Right atrium auricular region (tissue), 2 donors: ENCODE measurements around the gene CYB561D2. TPM values are rescaled to one million over a fixed set of nuclear protein-coding genes. Genes with fewer than 3 reads are reported as not detected.

Experiments used
- DNase-seq: peaks from one replicate; pipeline ENCODE4 v3.0.0-alpha.2; 2019; ENCODE audit warnings: low spot score
- H3K27ac ChIP-seq, 2 donors: fragments of 200-600 bp; sonication (generic); 1 replicate in 1 of 2; 2 replicates in 1 of 2; pipeline ENCODE4 v1.5.1; 2016 to 2019
- H3K27me3 ChIP-seq, 2 donors: fragments of 200-600 bp; sonication (generic); one replicate each; pipeline versions ENCODE4 v1.5.1 to v1.6.0; 2017 to 2019
- H3K36me3 ChIP-seq: fragments of 200-600 bp; sonication (generic); one replicate; pipeline ENCODE4 v1.5.1; 2016
- H3K4me1 ChIP-seq, 2 donors: fragments of 200-600 bp; sonication (generic); one replicate each; pipeline versions ENCODE4 v1.5.1 to v1.6.0; 2017 to 2019
- H3K4me3 ChIP-seq, 2 donors: fragments of 200-600 bp; sonication (generic); 1 replicate in 1 of 2; 2 replicates in 1 of 2; pipeline ENCODE4 v1.5.1; 2017 to 2019; ENCODE audit warnings: mild to moderate bottlenecking in 1 of 2, moderate library complexity in 1 of 2
- H3K9me3 ChIP-seq, 2 donors: fragments of 200-600 bp; sonication (generic); one replicate each; pipeline ENCODE4 v1.5.1; 2019
- total RNA-seq, 2 donors: library from RNA; depleted of rRNA; stranded (reverse); fragments of >200 nt; gene quantifications; one replicate each; pipeline ENCODE4 v1.1.0, GENCODE V29; 2016
- TF ChIP-seq, protein P1 (sequence below), 2 donors: fragments of 200-600 bp; sonication (generic); IDR thresholded peaks; one replicate each; pipeline ENCODE4 v1.5.1; 2019; ENCODE audit warnings: antibody characterized with exemption in 2 of 2

Gene CYB561D2
- total RNA-seq, 2 donors from 2014 or later: 11.7 to 11.9 TPM

DNA sequence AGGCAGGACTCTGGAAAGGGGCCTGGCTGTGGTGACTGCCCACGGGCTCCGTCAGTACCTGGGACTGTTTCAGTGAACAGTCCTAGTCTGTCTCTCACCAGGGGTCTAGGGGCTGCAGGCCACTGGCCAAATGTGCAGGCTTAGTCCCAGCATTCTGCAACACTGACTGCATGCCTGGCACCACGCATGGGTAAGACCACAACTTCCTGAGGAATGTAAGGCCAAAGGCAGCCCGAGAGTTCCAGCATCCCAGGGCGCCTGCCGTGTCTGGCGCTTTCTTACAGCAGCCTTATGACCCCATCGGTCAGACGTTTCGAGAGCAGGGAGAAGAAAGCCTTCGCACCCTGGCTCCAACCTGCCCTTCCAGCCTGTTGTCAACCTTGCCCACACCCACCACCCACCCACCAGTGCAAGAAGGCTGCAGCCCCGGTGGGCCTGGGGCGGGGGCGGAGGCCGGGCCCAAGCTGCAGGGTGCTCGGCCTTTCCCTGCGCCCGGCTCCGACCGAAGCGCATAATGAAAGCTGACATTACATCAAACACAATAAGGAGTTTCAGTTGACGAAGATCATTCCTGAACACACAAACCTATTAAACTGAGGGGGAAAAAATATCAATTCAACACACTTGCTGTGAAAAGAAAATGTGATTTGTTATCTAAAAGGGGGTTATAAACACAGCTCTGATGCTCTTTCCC, 38.2 kb downstream of the CYB561D2 start:
- DNase-seq: no peak
- peaks cover 0 to 28% of the 10 kb centered on the region in 2 donors for H3K4me1 ChIP-seq
- H3K4me3 ChIP-seq: no peak overlapping the region
- no peaks in the 10 kb centered on the region for H3K9me3 ChIP-seq
- H3K36me3 ChIP-seq: no peaks in the 10 kb centered on the region
- H3K27me3 ChIP-seq: no peaks in the 10 kb centered on the region
- H3K27ac ChIP-seq: no peak overlapping the region
- TF ChIP-seq, protein P1, sequence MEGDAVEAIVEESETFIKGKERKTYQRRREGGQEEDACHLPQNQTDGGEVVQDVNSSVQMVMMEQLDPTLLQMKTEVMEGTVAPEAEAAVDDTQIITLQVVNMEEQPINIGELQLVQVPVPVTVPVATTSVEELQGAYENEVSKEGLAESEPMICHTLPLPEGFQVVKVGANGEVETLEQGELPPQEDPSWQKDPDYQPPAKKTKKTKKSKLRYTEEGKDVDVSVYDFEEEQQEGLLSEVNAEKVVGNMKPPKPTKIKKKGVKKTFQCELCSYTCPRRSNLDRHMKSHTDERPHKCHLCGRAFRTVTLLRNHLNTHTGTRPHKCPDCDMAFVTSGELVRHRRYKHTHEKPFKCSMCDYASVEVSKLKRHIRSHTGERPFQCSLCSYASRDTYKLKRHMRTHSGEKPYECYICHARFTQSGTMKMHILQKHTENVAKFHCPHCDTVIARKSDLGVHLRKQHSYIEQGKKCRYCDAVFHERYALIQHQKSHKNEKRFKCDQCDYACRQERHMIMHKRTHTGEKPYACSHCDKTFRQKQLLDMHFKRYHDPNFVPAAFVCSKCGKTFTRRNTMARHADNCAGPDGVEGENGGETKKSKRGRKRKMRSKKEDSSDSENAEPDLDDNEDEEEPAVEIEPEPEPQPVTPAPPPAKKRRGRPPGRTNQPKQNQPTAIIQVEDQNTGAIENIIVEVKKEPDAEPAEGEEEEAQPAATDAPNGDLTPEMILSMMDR (IDR thresholded peaks at IDR 0.05): no peak

DNA sequence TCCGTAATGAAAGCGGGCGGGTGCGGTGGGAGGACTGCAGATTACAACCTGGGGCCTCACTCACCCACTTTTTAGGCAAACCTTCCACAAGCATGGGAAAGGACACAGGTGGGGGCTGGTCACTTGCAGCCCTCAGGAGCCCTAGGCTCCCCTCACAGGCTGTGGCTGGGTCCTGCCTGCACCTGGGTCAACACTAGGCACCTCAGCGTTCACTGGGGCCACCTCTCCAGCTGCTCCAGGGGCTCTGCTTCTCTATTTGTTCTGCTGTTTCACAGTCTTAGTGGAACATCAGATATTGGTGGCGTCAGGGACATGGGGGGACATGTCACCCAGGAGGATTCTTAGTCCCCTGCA, 38.7 kb downstream of the CYB561D2 start:
- Histone ChIP-seq H3K9me3 (no peaks in the 10 kb centered on the region), H3K27me3 (no peaks in the 10 kb centered on the region), H3K36me3 (no peaks in the 10 kb centered on the region), H3K4me3 (no peak overlapping the region), H3K4me1 (peaks cover 0 to 28% of the 10 kb centered on the region in 2 donors), H3K27ac (no peak overlapping the region)
- no peak for DNase-seq
- TF ChIP-seq, protein P1 (IDR thresholded peaks at IDR 0.05): no peak

DNA sequence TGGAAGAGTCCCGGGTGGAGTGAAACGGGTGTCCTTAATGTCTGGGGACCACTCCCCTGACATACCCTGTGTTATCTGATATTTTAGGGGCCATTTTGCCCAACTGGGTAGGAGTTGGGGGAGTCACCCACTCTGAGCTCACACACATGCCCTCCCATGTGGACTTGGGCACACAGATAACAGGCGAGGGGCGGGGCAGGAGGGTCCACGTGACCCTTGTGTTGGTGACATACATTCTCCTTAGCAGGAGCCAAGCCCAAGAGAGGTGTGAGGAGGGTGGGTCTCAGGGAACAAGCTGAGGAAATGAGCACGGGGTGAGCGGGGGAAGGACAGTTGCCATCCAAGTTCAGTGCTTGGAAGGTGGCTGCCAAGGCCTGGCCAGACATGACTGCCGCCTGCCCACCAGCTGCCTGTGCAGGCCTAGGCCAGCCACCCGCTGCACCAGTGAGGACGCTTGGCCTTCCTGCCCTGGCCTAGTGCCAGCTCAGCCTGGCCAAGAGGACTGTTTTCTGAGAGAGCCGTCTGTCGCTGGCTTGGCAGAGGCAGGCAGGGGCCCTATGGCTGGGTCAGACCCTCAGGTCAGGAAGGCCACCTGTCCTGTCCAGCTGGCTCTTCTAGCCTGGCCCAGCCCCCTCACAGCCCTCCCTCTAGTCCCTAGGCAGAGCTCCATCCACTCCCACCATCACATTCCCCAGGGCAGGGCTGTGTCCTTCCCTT, 40.0 kb downstream of the CYB561D2 start:
- Histone ChIP-seq H3K27me3 (no peaks in the 10 kb centered on the region), H3K4me1 (peaks cover 0 to 28% of the 10 kb centered on the region in 2 donors), H3K36me3 (no peaks in the 10 kb centered on the region), H3K9me3 (no peaks in the 10 kb centered on the region), H3K27ac (peak overlapping the region; percentile 51 to 73), H3K4me3 (no peak overlapping the region)
- TF ChIP-seq, protein P1 (IDR thresholded peaks at IDR 0.05): no peak
- DNase-seq: no peak

DNA sequence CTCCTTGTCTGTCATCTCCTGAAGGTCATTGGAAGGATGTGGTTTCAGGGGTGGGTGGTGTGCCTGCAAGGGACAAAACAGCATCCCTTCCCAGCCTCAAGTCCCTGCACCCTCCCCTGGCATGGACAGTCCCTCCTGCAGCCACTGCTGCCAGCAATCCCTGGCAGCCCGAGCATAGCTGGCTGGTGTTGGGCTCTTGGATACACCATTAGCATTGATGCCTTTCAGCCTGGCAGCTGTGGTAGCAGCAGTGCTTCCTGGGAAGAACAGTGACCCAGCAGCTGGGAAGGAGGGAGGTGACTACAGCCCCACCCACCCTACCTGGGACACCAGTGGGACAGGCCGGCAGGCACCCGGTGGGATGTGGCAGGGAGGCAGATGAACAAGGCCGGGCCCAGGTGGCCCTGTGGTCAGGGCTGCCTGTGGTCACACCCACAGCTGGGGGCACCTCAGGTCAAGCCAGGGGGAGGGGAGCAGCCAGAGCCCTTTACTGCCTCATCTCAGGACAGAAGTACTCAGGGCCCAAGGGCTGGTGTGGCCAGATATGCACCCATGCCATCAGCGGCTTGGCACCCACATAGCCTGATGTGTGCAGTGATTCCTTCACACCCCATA, 41.5 kb downstream of the CYB561D2 start:
- H3K4me3 ChIP-seq: no peak overlapping the region
- H3K27me3 ChIP-seq: no peaks in the 10 kb centered on the region
- H3K27ac ChIP-seq: peak overlapping the region in 1 of 2 donors; percentile 16
- TF ChIP-seq, protein P1 (IDR thresholded peaks at IDR 0.05): no peak
- peaks cover 0 to 28% of the 10 kb centered on the region in 2 donors for H3K4me1 ChIP-seq
- H3K9me3 ChIP-seq: no peaks in the 10 kb centered on the region
- H3K36me3 ChIP-seq: no peaks in the 10 kb centered on the region
- DNase-seq: no peak

DNA sequence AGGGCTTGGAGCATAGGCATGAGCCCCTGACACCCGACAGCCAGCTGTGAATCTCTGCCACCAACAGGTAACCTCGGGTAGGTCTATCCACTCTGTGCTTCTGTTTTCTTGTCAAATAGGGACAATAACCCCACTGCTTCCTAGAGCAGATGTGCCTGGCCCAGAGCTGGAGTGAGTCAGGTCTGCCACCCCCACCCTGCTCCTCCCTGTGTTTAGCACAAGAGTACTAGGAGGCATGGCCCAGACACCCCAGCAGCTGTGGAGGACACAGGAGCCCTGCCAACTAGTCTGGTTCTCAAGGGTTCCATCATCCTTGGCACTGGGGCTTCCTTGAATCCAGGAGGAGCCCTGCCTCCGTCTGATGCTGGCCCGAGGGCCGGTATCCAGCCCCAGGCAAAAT, 42.4 kb downstream of the CYB561D2 start:
- peak overlapping the region in 1 of 2 donors; percentile 16 for H3K27ac ChIP-seq
- H3K4me3 ChIP-seq: no peak overlapping the region
- TF ChIP-seq, protein P1 (IDR thresholded peaks at IDR 0.05): no peak
- no peak for DNase-seq
- H3K27me3 ChIP-seq: no peaks in the 10 kb centered on the region
- H3K36me3 ChIP-seq: no peaks in the 10 kb centered on the region
- H3K9me3 ChIP-seq: no peaks in the 10 kb centered on the region
- peaks cover 0 to 28% of the 10 kb centered on the region in 2 donors for H3K4me1 ChIP-seq
